Endometrium (tissue), 2 donors: ENCODE data around the gene WDR19.
"Not testable (repeated sequence)": the region's sequence is repeated elsewhere in the genome, so short reads cannot be mapped to it uniquely, and the experiment has no call there.

ENCODE experiments used
- FAIRE-seq: peaks from 2 replicates; lab custom pipeline; 2012; peaks lifted over from hg19 to GRCh38; lab: Jason Lieb, UNC
- donor health status: control.
- donor health status: control.

WDR19 gene

DNA sequence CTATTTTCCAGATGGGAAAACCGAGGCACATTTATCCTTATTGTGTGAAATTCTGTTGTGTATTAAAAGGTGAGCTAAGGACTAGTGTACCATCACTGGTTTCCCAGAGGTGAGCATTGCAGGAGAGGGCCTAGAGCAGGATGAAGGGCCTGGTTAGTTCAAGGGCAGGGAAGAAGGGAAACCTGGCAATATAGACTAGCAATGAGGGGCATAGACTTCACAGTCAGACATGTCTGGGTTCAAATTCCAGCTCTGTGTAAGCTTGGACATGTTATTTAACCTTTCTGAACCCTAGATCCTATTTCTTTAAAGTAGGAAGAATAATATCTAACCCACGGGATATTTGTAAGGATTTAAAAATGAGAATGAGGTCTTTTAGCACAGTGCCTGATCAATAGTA, 50.8 kb downstream of the WDR19 start:
- no peak for FAIRE-seq

DNA sequence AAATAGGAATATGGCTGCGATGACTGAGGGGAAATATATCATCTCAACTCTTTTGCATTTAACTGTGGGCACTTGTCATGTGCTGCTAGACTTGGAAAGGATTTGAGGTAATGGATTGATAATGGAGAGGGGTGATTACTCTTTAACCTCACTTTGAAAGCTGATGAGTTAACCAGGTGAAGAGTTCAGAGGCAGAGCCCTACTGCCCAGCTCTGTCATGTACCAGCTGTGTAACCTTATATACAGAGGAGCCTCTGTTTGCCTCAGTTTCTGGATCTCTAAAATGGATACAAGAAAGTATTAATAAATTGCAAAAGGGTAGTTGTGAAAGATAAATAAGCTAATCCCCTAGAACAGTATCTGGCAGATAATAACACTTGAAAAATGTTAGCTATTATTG, 51.5 kb downstream of the WDR19 start:
- no peak for FAIRE-seq

DNA sequence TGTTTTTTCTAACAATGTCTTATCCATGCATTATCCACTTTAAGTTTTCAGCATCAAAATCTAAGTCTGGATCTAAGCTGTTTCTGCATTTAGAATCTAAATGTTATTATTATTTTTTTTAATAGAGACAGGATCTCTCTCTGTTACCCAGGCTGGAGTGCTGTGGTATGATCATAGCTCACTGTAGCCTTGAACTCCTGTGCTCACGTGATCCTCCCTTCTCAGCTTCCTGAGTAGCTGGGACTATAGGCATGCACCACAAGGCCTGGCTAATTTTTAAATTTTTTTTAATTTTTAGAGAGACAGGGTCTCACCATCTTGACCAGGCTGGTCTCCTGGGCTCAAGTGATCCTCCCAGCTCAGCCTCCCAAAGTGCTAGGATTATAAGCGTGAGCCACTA, 52.7 kb downstream of the WDR19 start:
- FAIRE-seq: no peak

DNA sequence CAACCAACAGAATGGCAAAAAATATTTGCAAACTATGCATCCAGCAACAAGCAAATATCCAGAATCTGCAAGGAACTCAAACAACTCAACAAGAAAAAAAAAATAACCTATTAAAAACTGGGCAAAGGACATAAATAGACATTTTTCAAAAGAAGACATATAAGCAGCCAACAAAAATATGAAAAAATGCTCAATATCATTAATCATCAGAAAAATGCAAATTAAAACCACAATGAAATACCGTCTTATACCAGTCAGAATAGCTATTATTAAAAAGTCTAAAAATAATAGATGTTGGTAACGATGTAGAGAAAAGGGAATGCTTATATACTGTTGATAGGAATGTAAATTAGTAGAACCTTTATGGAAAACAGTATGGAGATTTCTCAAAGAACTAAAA, 53.4 kb downstream of the WDR19 start:
- FAIRE-seq: peak; percentile 81

DNA sequence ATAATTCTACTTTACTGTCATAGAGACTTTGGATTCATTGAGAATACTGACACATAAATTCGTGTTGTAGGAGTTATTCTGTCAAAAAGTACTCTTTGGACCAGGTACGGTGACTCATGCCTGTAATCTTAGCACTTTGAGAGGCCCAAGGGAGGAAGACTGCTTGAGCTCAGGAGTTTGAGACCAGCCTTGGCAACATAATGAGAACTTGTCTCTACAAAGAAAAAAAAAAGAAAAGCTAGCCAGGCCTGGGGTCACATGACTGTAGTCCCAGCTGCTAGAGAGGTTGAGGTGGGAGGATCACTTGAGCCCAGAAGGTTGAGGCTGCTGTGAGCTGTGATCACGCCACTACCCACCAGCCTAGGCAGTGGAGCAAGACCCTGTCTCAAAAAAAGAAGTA, 54.9 kb downstream of the WDR19 start:
- FAIRE-seq: no peak

DNA sequence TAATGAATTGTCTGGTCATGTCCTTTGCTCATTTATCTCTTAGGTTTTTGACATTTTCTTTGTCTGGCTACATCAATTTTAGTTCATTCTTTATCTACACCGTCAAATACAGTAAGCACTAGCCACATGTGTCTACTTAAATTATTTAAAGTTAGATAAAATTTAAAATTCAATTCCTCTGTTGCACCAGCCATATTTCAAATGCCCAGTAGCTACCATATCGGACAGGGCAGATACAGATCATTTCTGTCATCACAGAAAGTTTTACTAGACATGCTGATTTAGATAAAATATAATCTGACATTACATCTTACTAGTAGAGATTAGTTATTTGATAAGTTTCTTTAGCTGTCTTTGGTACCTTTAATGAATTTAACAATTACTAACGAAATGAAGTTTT, 61.1 kb downstream of the WDR19 start:
- FAIRE-seq: no peak

DNA sequence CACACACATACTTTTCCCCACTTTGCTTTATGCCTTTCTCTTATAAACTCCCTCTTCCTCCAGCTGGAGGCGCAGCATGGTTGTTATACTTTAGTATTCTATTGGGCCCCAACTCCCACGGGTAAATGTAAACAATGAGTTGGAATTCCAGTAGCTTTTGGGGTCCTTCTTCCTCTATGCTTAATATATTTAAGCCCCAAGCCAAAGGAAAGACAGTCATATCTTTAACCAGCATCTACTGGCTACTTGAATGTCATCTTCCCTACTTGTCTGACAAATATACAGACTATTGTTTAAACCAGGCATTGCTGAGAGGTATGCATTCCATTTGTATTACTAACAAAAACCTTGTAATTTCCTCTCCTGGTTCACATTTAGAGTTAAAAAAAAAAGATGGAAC, 72.9 kb downstream of the WDR19 start:
- FAIRE-seq: no peak

DNA sequence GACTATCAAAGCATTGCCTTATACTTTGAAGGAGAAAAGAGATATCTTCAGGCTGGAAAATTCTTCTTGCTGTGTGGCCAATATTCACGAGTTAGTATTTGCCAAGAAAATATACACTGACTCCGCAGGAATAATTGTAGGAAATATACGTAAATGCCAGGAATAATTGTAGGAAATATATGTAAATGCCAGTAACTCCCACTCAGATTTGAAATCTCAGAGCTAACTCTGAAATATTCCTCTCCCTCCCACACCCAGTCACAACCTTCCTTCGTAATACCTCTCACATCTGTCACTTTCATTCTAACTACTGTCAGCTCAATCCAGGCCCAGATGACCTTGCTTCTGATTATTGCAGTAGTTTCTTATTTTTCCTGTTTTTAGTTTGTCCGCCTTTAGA, 73.5 kb downstream of the WDR19 start:
- FAIRE-seq: no peak

DNA sequence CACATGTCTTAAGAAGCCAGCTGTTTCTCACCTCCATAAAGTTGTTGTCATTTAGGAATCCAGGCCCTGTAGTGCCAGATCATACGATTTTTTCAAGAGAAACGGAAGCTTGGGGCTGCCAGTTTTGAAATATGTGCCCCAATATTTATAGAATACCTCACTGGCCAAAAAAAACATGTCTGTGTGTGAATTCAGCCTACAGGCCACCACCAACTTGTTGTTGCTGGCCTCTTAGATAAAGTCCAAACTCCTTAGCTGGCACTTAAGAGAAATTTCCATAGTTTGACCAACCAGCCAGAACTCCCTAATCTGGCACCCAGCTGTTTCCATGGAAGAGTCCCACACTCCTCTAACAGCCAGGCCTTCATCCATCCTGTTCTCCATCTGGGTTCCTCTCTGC, 74.1 kb downstream of the WDR19 start:
- FAIRE-seq: no peak

DNA sequence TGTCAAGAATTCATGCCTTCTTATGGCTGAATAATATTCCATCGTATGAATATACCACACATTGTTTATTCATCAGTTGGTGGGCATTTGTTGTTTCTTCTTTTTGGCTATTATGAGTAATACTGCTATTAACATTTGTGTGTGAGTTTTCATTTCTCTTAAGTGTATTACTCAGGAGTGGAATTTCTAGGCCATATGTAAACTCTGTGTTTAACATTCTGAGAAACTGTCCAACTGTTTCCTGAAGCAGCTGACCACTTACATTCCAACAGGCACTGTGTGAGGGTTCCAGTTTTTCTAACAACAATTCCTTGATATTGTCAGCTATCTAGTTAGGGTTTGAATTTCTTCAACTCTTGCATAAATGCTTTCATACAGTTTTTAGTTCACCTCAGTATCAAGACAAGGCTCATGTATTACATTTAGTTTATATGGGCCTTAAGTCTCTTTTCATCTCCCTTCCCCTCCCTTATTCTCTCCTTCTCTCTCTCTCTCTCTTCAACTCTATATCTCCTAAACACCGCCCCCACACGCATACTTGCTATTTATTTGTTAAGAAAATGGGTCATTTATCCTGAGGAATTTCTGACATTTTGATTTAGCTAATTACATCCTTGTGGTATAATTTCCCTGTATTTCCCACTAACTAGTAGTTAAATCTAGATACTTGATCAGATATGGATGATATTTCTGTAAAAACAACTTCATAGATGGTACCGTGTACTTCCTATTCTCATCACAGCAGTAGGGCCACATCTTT, 77.4 kb downstream of the WDR19 start:
- FAIRE-seq: no peak

DNA sequence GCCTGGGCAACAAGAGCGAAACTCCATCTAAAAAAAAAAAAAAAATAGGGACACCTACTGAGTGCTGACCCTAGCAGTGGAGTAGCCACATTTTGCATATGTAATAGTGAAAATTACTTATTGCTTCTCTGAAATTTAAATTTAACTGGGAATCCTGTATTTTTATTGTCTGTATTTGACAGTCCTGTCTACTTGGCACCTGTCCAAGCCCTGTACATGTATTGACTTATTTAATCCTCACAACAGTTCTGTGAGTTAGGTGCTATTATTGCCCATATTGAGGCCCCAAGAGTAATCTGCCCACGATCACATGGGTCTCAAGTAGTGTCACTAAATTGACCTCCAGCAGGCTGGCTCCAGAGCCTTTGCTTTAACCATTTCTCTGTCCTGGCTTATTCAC, 81.6 kb downstream of the WDR19 start:
- FAIRE-seq: no peak

DNA sequence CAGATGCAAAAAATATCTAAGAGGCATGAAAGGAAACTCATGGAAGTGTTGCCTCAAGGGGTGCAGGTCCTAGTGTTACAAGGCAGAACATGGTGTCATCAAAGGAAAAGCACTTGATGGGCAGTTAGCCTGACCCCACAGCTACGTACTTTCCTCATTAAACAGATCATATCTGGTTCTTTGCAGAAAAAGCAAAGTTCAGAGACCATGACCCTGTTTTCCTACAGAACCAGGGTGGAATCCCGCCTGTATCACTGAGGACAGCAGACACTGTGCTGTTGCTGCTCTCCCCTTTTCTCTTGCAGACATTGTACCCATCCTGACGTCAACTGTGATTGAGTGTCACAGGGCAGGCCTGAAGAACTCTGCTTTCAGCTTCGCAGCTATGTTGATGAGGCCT, 92.2 kb downstream of the WDR19 start:
- no peak for FAIRE-seq

DNA sequence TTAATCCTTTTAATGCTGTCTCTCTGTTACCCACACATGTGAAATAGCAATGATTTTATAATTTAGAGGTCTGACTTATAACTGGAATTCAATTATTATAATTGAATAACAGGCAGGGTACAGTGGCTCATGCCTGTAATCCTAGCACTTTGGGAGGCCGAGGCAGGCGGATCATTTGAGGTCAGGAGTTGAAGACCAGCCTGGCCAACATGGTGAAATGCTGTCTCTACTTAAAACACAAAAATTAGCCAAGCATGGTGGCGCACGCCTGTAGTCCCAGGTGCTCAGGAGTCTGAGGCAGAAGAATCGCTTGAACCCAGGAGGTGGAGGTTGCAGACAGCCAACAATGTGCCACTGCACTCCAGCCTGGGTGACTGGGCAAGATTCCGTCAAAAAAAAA, 95.3 kb downstream of the WDR19 start:
- FAIRE-seq: not testable (repeated sequence)

DNA sequence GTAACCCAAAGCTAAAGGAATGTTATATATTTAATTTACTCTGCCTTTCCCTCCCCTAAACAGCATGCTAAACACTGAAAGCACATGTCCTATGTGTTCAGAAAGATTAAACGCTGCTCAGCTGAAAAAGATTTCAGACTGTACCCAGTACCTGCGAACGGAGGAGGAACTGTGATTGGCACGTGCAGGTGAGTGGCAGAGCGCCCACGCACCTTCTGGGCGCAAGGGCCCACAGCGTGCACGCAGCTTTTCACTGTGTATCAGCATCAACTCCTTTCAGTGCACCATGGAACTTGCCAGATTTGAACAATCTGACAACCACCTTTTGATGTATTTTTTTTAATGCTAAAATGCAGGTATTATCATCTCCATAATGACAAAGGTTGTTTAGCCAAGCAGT, 96.1 kb downstream of the WDR19 start:
- FAIRE-seq: no peak

DNA sequence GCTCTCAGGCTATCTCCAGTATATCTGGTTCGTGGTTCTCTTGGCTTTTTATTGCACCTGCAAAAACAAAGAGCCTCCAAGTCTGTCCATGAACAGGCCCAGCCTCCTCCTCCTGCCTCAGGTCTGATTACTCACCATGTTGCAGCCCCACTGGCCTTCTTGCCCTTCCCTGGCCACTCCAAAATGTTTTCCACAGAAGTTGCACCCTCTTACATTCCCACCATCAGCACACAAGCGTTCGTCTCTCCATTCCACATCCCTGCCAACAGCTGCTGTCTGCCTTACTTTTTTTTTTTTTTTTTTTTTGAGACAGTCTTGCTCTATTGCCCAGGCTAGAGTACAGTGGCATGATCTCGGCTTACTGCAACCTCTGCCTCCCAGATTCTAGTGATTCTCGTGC, 97.1 kb downstream of the WDR19 start:
- no peak for FAIRE-seq

DNA sequence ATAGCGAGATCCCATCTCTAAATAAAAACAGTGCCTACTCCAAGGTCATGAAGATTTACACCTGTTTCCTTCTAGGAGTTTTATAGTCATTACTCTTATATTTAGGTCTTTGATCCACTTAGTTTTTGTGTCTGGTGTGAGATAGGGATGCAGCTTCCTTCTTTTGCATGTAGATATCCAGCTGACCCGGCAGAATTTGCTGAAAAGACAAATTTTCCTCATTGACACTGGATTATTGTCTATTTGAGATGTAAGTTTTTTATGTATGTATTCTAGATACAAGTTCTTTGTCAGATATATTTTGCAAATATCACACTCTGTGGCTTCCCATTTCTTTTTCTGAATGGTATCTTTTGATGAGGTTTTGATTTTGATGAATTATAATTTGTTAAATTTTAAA, 98.4 kb downstream of the WDR19 start:
- no peak for FAIRE-seq

DNA sequence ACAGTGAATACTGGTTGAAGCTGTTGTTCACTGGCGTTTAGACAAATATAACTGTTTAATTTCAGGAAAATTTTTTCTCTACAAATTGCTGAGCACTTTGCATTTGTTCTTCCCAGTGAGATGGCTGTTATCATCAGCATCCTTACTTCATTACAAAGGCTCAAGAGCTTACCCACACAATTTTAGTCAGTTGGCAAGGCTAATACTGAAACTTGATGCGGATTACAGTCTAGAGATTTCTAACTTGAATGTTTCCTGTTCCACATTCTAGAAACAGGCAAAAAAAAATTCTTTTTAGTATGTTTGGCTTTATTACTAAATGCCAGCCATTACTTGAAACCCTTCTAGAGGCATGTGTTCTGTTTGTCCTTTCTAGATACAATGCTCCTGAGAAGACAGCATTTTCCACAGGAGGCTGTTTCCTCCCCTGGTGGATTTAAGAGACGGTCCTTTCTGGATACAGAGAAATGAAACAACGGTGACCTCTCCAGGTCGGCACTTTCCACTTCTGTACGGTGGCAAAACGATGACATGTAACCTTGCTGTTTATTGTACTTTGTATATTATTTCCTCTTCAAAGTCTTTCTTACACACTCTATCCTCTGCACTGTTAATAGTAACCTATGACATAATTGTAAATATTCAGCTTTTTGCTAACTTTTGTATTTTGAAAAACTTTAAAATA, 102.9 kb downstream of the WDR19 start:
- FAIRE-seq: no peak

DNA sequence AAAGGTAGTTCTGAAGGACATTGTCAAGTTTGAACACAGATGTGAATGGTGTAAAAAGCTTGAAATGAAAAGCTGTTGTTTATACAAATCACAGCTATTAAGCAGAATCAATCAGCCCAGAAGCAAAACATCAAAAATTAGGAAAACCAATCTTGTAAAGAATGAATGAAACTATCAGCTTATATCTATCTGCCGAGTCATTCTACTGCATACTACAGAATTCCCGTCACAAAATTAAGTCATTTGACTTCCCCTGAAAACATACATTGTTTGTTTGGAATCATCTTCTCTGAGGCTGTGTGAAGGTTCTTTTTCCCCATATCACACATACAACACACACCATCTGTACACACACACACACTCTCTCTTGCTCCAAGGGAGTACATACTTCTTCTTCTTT, 103.5 kb downstream of the WDR19 start:
- FAIRE-seq: no peak

DNA sequence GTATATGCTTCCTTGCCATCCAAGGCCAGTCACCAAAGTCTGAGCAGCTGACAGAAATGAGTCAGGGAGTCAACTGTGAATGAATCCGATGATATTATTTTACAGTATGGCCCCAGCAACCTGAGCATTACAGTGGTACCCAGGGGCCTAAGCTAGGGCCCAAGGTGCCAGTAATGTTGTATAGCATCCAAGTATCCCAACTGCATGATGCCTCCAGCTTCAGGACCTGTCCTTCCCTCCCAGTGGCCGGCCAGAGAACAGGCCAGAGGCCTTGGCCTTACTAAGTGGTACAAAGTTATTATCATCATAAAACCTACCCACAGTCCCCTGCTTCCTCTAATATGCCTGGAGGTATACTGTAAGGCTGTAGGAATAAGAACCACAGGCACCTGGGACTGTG, 103.9 kb downstream of the WDR19 start:
- no peak for FAIRE-seq

DNA sequence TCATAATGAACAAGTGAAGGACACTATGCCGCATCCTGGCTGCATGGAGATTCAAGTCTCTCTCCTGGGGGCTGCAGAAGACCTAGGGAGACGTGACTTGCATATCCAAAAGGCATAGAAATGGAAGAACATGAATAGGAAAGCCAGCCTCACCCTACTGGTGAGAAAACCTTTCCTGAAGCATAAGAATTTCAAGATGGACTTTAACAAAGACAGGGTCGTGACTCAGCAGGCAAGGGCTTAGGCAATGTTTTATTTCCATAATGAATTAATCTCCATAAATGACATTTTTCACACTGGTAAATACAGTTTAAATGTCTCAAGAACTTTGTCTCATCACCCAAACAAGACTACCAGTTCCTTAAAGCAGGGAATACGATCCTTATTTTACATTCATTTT, 104.9 kb downstream of the WDR19 start:
- no peak for FAIRE-seq

DNA sequence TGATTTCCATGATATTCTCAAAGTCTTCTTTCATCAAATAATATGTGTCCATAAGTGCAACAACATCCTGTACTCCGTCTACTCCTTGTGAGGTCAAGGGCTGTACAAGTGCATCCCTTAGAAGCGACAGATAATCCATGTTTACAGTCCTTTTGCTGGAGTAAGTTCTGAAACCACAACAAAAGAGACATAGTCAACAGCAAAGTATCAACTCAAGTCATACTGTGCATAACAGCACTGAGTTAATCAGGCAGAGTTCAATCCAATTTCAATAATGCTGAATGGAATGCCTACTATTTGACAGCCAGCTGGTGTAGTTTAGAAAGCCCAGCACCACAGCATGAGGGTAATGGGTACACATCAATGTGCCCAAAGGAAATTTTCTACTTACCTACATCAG, 109.4 kb downstream of the WDR19 start:
- no peak for FAIRE-seq

DNA sequence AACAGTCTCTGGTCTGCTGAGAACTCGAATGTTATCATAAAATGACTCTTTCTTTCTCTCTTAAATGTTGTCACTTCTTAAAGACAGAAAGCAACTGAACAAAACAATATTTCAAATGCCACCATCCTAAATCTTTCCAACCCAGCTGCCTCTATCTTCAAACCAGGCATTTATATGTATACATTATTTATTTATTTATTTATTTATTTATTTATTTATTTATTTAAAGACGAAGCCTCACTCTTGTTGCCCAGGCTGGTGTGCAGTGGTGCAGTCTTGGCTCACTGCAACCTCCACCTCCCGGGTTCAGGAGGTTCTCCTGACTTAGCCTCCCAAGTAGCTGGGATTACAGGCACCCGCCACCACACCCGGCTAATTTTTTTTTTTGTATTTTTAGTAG, 110.1 kb downstream of the WDR19 start:
- not testable (repeated sequence) for FAIRE-seq

DNA sequence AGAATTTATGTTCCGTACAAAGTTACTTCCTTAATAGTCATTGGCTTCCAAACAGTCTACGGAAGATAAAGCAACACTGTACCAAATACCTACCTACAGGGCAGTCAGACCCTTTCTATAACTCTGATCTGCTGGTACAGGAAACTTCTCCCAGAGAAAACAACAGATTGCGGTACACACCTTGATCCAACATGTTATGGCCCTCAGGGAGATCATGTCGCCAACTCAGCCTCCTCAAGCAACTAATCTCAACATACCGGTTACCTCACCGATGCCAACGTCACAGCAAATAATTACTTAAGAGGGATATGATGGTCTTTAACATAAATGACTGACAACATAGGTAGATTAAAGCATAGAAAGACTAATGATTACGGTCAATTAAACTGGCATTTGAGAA, 113.5 kb downstream of the WDR19 start:
- no peak for FAIRE-seq

DNA sequence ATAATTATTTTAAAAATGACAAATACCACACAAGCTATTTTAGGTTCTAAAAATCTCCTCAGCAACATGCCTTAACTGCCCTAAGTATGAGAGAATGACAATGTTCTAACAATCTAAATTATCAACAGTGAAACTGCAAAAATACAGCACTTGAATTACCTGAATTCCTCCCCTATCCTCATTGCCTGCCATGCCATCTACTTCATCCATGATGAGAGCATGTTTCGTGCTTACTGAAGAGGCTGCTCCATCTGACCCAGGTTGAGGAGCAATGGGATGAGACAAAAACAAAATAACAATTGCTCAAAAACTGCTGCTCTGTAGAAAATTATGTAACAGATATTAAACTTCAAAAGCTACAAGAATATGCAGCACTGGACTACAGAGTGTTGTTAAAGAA, 120.6 kb downstream of the WDR19 start:
- FAIRE-seq: no peak
